GM19468 (cell line): ENCODE results near the gene SLC39A3.
A peak's percentile ranks its signal among the peaks of the same experiment; 100 is the strongest.

Source experiments
- ATAC-seq: cut with Tn5 transposase; IDR thresholded peaks from one replicate; pipeline ENCODE4 v1.9.1; 2021; ENCODE audit warnings: mild to moderate bottlenecking, moderate library complexity, moderate number of reproducible peaks; ENCODE audit not compliant: unreplicated experiment; ENCODE audit errors: extremely low read depth

SLC39A3 gene

DNA sequence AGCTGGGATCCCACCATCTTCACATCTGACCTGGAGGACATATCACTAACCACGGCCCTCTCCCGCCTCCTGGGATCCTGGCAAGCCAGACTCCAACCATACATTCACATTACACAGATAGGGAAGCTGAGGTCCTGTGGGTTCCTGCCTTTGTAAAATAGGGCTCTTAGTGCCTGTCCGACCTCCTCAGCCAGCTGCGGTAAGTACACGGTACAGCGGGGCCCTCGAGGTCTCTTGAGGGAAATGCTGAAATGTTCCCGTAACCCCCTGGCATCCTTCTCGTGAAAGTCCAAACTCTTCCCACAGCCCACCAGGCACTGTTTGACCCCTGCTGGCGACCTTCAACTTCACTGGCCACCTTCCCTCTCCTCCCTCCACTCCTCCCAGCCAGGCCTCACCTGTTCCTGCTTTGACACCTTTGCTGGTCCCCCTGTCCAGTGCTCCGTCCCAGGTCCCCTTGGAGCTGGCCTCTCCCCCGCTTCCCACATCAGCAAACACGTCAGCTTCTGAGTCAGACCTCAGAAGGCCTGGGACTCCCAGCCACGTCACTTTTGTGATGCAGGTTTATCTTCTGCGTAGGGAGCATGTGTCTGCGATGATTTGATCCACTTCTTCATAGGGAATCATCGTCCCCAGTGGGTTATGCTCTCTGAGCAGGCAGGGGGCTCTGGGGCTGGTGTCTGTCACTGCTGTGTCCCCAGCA is 28.5 kb downstream of the SLC39A3 start:
- no peak for ATAC-seq

DNA sequence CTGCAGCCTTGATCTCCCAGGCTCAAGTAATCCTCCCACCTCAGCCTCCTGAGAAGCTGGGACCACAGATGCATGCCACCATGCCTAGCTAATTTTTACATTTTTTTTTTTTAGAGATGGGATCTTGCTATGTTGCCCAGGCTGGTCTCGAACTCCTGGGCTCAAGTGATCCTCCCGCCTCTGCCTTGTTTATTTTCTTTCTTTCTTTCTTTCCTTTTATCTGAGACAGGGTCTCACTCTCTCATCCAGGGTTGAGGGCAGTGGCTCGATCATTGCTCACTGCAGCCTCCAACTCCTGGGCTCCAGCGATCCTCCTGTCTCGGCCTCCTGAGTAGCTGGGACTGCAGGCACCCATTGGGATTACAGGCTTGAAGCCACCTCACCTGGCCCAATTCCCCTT is 33.6 kb downstream of the SLC39A3 start:
- ATAC-seq: no peak

DNA sequence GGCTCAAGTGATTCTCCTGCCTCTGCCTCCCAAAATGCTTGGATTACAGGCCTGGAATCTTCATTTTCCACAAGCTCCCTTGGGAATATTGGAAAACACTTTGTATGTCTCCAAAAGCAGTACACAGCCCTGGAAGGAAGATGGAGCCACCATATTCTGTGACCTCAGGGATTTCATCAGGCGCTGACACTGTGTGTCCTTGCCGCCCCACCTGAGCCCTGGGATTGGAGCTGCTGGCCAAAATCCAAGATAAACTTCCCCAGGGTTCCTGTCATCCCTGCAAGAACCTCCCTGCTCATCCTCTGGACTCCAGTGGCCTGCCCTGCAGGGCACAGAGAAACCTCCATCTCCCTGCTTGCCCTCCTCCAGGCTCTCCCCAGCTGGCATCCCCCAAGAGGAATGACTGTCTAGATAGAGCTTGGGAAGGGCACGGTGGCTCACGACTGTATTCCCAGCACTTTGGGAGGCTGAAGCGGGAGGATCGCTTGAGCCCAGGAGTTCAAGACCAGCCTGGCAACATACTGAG is 36.1 kb downstream of the SLC39A3 start:
- no peak for ATAC-seq

DNA sequence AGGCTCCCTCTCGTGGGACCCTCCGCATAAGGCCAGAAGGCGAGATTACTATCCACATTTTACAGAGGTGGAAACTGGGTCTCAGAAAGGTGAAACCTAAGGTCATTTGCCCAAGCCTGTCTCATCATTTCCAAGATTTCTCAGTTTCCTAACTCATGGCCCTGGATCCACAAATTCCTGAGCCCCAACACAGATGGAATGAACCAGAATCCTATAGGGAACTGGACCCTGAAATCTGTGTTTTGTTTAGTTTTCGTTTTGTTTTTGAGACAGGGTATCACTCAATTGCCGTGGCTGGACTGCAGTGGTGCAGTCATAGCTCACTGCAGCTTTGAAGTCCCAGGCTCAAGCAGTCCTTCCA is 36.8 kb downstream of the SLC39A3 start:
- no peak for ATAC-seq

DNA sequence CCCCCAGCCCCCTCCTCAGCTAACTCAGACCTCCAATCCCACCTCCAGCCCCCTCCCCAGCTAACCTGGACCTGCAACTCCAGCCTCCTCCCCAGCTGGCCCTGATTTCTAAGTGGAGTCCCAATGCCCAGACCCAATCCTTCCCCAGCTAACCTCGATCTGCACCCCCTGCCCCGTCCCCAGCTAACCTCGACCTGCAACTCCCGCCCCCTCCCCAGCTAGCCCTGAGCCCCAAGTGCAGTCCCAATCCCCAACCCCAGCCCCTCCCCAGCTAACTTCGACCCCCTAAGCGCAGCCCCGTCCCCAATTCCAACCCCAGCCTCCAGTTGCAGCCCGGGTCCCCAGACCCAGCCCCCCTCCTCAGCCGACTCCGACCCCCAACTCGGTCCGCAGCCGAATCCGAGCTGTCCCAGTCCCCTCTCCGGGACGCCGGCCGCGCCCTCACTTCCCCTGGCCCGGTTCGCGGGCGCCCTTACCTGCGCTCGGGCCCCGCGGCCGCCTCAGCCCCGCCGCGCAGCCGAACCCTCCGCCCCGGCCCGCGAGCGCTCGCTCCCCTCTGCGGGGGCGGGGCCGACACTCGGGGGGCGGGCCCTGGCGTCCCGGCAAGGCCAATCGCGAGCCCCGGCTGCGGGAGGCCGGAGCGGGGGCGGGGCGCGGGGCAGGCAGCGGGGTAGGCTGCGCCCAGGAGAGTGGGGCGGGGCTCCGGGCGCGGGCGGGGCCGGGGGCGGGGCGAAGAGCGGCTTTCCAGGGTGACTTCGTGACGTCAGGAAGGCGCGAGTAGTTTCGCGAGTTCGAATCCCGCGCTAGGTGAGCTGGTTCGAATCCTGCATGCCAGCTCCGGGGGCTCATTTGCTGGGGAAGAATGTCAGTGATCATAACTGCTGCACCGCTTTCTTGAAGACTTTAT is 37.4 kb downstream of the SLC39A3 start, which contains the start of gene GNG7:
TSS of gene GNG7 (minus strand) at position 525 of the 907 bp plus-strand sequence. CDS start 182,006 bp downstream, outside the sequence.
- ATAC-seq: peak; percentile 63

DNA sequence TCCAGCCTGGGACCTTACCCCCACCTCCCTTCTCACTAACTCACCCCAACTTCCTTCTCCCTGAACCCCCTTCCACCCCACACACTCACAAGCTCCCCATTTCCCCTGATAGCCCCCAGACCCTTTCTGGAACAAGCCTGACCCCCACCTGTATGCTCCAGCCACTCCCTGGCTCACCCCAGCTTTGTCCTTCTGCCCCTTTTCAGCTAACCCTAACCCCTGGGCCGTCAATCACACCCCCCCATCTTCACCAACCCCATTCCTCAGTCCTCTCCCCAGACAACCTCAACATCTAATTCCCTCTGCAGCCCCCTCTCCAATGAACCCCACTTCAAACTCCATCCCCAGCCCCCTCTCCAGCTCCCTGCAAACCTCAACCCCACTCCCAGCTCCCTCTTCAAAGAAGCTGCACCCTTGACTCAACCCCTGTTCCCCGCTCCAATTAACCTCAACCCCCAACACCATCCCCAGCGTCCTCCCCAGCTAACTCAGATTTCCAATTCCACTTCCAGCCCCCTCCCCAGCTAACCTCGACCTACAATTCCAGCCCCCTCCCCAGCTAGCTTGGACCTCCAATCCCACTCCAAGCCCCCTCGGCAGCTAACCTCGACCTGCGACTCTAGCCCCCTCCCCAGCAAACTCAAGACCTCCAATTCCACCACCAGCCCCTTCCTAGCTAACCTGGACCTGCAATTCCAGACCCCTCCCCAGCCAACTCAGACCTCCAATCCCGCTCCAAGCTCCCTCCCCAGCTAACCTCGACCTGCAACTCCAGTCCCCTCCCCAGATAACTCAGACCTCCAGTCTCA is 38.3 kb downstream of the SLC39A3 start:
- ATAC-seq: no peak

DNA sequence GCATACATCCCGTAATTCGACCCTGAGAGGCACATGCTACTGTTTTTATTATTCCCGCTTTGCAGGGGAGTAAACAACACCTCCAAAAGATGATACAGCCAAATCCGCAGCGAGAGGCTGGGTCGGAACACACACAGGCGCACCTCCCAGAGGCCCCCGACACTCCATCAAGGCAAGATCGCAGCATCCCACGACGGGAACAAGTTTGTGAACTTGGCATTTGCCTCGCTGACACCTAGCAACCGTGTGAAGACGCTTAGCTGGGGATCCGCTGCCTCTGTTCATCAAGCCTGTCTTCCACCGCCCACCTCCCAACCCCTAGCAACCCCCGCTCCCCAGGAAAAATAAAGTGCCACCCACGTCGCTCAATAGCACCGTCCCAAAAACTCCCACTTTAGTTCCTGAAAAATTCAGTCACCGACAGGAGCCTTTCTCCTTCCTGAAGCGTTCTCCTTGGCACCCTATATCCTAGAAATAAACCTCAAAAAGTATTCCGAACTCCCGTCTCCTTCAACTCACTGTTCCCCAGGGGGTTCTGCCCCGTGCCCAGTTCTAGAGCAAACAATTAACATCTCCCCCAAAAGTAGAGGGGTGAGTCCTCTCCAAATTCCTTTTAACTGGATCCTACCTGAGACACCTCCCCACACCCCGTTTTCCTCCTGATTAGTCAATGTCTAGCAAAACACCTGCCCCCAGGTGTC is 39.0 kb downstream of the SLC39A3 start:
- no peak for ATAC-seq

DNA sequence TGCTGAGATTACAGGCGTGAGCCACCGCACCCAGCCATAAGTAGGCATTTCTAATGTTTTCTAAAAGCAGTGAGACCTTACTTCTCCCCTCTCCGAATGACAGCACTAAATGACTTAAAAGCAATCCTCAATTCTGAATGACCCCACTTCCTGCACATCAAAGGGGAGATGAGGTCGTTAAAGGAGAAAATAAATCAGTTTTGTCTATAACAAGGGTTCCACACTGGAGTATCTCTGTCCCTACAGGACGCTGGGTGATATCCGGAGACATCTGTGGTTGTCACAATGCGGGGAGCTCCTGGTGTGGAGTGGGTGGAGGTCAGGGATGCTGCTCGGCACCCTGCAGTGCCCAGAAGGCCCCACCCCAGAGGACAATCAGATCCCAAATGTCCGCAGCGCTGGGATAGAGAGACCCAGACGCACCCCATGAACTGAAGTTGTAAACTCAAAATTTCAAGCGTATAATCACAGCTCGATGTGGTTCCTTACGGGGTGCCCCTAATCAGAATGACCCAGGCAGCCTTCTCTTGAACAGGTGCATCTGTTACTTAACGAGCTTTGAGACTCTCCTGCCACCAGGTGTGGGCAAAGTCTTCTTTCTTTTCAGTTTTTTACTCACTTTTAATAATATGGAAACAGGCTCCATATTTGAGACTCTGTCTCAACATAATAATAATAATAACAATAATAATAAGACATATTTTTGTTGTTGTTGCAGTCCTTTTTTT is 40.2 kb downstream of the SLC39A3 start:
- no peak for ATAC-seq

DNA sequence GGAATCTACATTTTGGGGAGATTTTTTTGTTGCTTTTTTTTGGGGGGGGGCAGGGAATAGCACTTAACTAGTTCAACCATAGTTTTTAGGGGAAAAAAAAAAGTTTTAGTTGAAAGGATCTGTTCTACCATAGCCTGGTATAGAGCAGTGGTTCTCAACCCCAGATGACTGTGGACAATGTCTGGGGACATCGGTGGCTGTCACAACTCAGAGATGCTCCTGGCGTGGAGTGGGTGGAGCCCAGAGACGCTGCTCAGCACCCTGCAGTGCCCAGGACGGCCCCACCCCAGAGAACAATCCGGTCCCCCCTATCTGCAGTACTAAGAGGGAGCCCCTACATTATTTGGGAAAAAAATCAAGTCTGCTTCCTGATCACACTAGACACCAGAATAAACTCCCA is 45.6 kb downstream of the SLC39A3 start:
- no peak for ATAC-seq

DNA sequence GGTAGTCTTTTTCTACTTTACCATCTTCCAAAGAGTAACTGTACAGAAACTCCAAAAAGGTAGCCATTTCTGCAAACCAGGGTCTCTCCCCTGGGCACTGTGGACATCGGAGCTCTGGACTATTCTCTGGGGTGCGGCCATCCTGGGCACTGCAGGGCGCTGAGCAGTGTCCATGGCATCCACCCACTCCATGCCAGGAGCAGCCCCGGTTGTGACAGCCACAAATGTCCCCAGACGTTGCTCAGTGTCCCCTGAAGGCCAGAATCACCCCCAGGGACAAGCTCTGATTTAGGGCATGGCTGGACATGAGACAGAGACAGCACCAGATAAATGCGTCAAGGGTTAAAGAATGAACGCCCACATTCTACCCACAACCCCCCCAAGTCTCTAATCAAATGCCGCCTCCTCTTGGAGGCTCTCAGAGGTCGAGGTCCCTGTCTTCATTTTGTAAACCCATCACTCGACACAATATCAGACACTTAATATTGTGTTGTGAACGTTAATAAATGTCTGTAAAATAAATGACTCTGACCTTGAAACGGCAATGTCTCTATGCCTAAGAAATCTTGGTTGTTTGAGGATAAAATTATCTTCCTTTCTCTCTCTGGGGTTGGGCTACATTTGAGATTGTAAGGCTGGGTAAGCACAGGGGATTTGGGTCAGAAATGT is 46.2 kb downstream of the SLC39A3 start:
- ATAC-seq: no peak

DNA sequence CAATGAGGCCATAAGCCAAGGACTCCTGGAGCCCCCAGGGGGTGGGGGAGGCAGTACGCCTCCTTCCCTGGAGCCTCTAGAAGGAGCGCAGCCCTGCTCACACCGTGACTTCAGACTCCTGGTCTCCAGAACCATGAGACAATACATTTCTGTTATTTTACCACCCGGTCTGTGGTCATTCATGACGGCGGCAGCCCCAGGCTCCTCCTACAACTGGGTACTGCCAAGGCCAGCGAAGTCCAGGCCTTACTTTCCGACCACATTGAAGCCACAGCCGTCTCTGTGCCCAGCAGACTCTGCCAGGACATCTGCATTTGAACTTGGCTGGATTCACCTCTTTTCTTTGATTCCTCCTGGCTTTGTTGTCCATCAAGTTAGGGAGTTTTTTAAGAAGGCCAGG is 47.9 kb downstream of the SLC39A3 start:
- no peak for ATAC-seq

DNA sequence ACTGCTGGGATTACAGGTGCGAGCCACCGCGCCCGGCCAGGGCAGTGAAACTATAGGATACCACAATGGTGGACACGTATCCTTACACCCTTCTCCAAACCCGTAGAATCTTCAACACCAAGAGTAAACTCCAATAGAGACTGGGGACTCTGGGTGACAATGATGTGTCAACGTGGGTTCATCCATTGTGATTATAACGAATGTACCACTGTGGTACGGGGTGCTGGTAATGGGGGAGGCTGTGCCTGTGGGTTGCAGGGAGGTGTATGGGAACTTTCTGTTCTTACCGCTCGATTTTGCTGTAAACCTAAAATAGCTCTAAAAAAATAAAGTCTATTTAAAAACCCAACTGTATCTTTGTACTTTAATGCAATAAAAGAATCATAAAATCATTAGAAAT is 49.0 kb downstream of the SLC39A3 start:
- no peak for ATAC-seq

DNA sequence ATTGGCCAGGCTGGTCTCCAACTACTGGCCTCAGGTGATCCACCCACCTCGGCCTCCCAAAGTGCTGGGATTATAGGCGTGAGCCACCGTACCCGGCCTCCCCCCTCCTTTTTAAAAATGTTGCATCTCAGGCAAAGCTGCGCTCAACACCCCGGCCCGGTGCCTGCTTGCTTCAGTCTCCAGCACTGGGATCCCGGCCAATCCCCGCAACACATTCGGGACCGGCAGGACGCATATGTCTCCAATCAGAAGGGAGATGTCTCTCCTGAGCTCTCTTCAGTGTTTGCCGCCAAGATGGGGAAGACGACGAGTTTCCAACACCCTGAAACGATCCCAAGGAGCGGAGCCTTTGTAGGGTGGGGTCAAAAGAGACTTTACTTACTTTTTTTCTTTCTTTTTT is 53.5 kb downstream of the SLC39A3 start:
- no peak for ATAC-seq

DNA sequence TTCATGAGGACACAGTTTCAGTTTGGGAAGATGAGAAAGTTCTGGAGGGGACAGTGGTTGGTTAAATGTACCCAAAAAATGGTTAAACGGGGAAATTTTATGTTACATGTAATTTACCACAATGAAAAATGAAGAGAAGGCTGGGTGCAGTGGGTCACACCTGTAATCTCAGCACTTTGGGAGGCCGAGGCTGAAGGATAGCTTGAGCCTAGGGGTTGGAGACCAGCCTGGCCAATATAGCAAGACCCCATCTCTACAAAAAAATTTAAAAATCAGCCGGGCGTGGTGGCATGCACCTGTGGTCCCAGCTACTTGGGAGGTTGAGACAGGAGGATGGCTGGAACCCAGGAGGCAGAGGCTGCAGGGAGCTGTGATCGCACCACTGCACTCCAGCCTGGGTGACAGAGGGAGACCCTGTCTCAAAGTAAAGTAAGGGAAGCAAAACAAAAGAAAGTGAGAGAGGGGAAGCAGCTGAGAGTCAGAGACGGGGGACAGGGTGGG is 54.6 kb downstream of the SLC39A3 start:
- no peak for ATAC-seq

DNA sequence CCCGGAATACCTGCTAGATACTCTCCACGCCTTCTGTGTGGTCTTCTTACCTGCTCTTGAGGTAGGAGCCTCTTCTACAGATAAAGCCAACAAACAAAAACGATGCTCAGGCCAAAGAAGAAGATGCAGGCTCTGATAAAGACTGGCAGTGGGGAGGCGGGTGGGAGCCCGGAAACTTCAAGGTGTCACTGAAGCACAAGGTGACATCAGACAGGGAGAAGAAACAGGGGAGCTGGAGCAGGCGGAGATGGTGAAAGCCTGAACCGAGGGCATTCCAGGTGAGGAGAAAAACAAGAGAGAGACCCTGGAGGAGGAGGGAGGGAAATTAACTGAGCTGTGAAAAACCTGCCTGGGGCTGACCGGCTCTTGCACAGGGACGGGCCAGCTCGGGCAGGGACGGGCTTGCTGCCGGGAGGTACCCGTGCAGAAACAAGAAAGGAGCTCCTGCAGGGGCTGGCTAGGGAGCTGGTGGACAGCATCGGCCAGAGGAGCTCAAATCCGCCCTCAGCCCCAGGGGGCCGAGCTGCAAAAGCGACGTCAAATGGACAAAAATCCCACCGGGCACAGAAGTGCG is 56.3 kb downstream of the SLC39A3 start:
- no peak for ATAC-seq
